ENCODE results near the gene HEG1.

GRCh38 chr3:124935794-124936542 is 119.8 kb downstream of the HEG1 start:
- TF ChIP-seq, protein P1, sequence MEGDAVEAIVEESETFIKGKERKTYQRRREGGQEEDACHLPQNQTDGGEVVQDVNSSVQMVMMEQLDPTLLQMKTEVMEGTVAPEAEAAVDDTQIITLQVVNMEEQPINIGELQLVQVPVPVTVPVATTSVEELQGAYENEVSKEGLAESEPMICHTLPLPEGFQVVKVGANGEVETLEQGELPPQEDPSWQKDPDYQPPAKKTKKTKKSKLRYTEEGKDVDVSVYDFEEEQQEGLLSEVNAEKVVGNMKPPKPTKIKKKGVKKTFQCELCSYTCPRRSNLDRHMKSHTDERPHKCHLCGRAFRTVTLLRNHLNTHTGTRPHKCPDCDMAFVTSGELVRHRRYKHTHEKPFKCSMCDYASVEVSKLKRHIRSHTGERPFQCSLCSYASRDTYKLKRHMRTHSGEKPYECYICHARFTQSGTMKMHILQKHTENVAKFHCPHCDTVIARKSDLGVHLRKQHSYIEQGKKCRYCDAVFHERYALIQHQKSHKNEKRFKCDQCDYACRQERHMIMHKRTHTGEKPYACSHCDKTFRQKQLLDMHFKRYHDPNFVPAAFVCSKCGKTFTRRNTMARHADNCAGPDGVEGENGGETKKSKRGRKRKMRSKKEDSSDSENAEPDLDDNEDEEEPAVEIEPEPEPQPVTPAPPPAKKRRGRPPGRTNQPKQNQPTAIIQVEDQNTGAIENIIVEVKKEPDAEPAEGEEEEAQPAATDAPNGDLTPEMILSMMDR (conservative IDR thresholded peaks at IDR 0.05; ENCODE audit: low read depth, low read length), result no peak
- TF ChIP-seq EZH2 (IDR thresholded peaks at IDR 0.05; ENCODE audit: low read length, unreplicated experiment), result no peak
- TF ChIP-seq EZH2phosphoT487 (IDR thresholded peaks at IDR 0.05; ENCODE audit: borderline replicate concordance, low read length), result no peak
